Fibroblast of mammary gland (primary cell): ENCODE data around the gene SP4.

Experiments used
- DNase-seq: peaks from one replicate; pipeline ENCODE4 v3.0.0-alpha.2; 2010; ENCODE audit warnings: low read depth
- H3K4me3 ChIP-seq: 2 replicates; pipeline ENCODE4 v1.5.1; 2011; ENCODE audit warnings: low read depth, mild to moderate bottlenecking, low read length, moderate library complexity; ENCODE audit not compliant: control insufficient read depth
- CTCF ChIP-seq: conservative IDR thresholded peaks from 2 replicates; pipeline ENCODE4 v1.5.1; 2011; ENCODE audit warnings: low read depth, low read length, inconsistent platforms; ENCODE audit not compliant: control insufficient read depth, insufficient read depth

Gene SP4

DNA sequence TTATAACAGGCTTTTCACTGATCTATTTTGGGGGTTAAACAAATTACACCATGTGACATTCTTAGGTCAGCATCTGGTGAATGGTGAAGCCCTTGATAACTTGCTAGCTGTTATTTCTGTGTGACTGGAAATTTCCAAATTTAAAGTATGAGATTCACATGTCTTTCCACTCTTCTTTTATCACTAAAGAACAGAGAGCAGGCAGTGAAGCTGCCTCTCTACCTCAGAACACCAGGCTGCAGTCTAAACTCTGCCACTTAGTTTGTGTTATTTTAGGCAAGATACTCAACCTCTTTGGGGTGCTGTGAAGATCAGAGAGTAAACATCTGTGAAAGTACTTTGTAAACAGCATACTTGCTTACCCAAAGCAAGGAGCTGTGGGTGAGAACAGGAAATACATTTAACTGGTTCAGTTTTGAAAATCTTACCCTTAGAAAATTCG is 15.5 kb upstream of the SP4 start:
- no peak overlapping the region for H3K4me3 ChIP-seq
- no peak for TF ChIP-seq CTCF
- no peak for DNase-seq

- no peak overlapping the region for H3K4me3 ChIP-seq
- TF ChIP-seq CTCF, result no peak
Measured at GRCh38 chr7:21412957-21413356, 14.9 kb upstream of the SP4 start.

DNA sequence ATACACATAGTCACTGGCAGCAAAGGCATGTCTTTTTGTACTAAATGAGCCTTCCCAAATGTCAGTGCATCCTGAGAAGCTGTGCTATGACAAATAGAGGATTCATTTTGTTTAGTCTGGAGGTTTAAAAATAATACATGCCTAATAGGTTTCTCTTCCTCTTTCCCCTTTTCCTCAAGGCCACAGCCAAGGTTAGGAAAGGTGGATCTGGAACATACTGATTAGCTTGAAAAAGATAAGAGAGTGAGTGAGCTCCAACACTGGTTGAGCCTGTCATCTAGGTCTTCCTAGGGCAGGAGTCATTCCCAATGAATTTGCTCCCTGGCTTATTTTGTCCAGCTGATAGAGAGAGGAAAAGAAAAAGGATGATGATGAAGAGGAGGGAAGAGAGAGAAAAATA is 14.4 kb upstream of the SP4 start:
- no peak overlapping the region for H3K4me3 ChIP-seq
- DNase-seq, result no peak
- no peak for TF ChIP-seq CTCF

More at GRCh38 chr7:21412957-21413356, 14.9 kb upstream of the SP4 start:
- DNase-seq, result no peak

DNA sequence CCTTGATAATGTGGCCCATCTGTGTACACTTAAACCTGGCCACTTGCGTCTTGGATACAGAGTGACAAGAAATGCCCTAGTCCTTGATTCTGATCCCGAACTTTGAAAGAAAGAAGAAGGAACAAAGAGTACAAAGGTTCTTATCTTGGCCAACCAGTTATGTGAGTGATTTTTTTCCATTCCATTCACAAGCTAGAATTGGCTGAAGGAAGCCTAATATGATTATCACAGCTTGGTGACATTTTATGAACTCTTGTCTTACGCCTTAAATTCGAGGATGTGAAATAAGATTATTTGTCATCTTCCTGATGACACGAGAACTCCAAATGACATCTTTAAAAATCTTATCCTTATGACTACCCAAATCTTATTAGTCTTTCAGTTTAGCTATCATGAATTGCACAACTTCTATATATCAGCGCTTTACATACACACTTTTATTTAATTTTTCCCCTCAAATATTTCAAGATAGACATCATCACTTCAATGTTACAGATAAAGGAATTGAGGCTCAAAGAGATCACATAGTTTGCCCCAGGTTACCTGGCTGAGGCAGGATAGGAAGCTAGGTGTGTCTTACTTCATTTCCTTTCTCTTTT is 13.0 kb upstream of the SP4 start:
- no peak overlapping the region for H3K4me3 ChIP-seq
- no peak for DNase-seq
- TF ChIP-seq CTCF, result no peak

GRCh38 chr7:21417647-21418046 is 10.2 kb upstream of the SP4 start:
- H3K4me3 ChIP-seq, result no peak overlapping the region
- no peak for DNase-seq
- no peak for TF ChIP-seq CTCF

- no peak for DNase-seq
- no peak overlapping the region for H3K4me3 ChIP-seq
Measured at GRCh38 chr7:21422751-21423150, 5.1 kb upstream of the SP4 start.

More at GRCh38 chr7:21422751-21423150, 5.1 kb upstream of the SP4 start:
- TF ChIP-seq CTCF, result no peak
